Heart right ventricle (tissue), 16 donors: Measurements from ENCODE around the gene ROBO4. TPM values are rescaled to one million over a fixed set of nuclear protein-coding genes. Genes with fewer than 3 reads are reported as not detected.

ENCODE experiments used
- ATAC-seq, 8 donors: fragments of 200-7000 bp; cut with Tn5 transposase; one replicate each; pipeline ENCODE4 v1.9.1; 2020; ENCODE audit warnings: mild to moderate bottlenecking in 8 of 8, moderate library complexity in 8 of 8, moderate number of reproducible peaks in 1 of 8
- DNase-seq, 2 donors: peaks; one replicate each; pipeline ENCODE4 v3.0.0-alpha.2; 2020
- H3K27ac ChIP-seq, 10 donors: fragments of 200-600 bp; sonication (generic) in 2 of 10; one replicate each; pipeline versions ENCODE4 v1.5.0 to v1.8.0; 2020 to 2022; ENCODE audit warnings: mild to moderate bottlenecking in 3 of 10
- H3K27me3 ChIP-seq, 7 donors: fragments of 200-600 bp; one replicate each; pipeline ENCODE4 v1.8.0; 2021 to 2022; ENCODE audit warnings: mild to moderate bottlenecking in 2 of 7
- H3K36me3 ChIP-seq, 9 donors: fragments of 200-600 bp; sonication (generic) in 1 of 9; one replicate each; pipeline versions ENCODE4 v1.5.0 to v1.8.0; 2020 to 2022; ENCODE audit warnings: mild to moderate bottlenecking in 2 of 9
- H3K4me1 ChIP-seq, 9 donors: fragments of 200-600 bp; sonication (generic) in 1 of 9; one replicate each; pipeline versions ENCODE4 v1.5.0 to v1.8.0; 2020 to 2022; ENCODE audit warnings: mild to moderate bottlenecking in 4 of 9
- H3K4me3 ChIP-seq, 10 donors: fragments of 200-600 bp; sonication (generic) in 2 of 10; one replicate each; pipeline versions ENCODE4 v1.5.0 to v1.8.0; 2020 to 2022; ENCODE audit warnings: mild to moderate bottlenecking in 7 of 10, moderate library complexity in 2 of 10
- H3K9me3 ChIP-seq, 11 donors: fragments of 200-600 bp in 10 of 11; sonication (generic) in 2 of 11; one replicate each; pipeline versions ENCODE4 v1.5.0 to v1.8.0; 2013 to 2022; ENCODE audit warnings: mild to moderate bottlenecking in 2 of 11, control low read depth in 1 of 11, moderate library complexity in 1 of 11
- CTCF ChIP-seq, 9 donors: fragments of 200-600 bp; sonication (generic) in 2 of 9; IDR thresholded peaks; one replicate each; pipeline versions ENCODE4 v1.5.0 to v1.8.0; 2021 to 2022; ENCODE audit warnings: antibody characterized with exemption in 9 of 9, mild to moderate bottlenecking in 5 of 9, moderate library complexity in 1 of 9
- WGBS, 2 donors: extraction: QIAGEN DNeasy Blood & Tissue Kit; methylation state at CpG; one replicate each; pipeline ENCODE4 v1.1.7; 2013; ENCODE audit warnings: inconsistent platforms in 1 of 2; 5-methylcytosine and 5-hydroxymethylcytosine counted together
- intact Hi-C, 10 donors: fragments of 100-400 bp; cut with DNase I; formaldehyde crosslinking; loops; one replicate each; pipeline versions ENCODE4 v1.11.1 to v1.14.2; 2022
- polyA plus RNA-seq, 2 donors: library from polyadenylated mRNA; stranded (reverse); fragments of 200-250 nt; gene quantifications; one replicate each; pipeline ENCODE4 v1.2.3, GENCODE V29; 2013
- total RNA-seq, 10 donors: library from RNA; stranded (reverse); fragmentation: NEBNext Ultra II Directional in 3 of 10; extraction: Animal tissue kit (Norgen Biotek cat#: 25700) in 3 of 10; gene quantifications; one replicate each; pipeline versions ENCODE4 v1.2.1 to v1.2.4, GENCODE V29; 2021 to 2023
- donor health status: Arrhythmogenic right ventricular cardiomyopathy.
- donor health status: ischemic (EF 13 %, LVEDD 7.1; RV severe dilation, severe dysfunction).
- donor health status: healthy with polysubstance abuse.
- donor health status: DM: no; HTN: yes; CAD: no.
- donor health status: DM: no; HTN: no; CAD: no.
- donor health status: ischemic (EF 25% LVEDD 6.9; RV normal size, moderate dysfunction).
- donor health status: ischemic (EF 25% LVEDD 5.7; RV mildly dilated, moderate dysfunction).
- donor health status: healthy.
- donor health status: DM: yes; HTN: yes; CAD: no.
- donor health status: Ischemic cardiomyopathy.
- donor health status: ischemic (EF 35%, LVEDD 5.7; RV mildly dilated, moderate dysfunction).
- donor health status: nonischemic (EF 11% LVEDD 7.7; RV severe dilation, severe dysfunction).
- donor health status: DM: yes; HTN: yes; CAD: no.
- donor health status: PGD.
- donor health status: ischemic (EF 29% LVEDD 5.4; RV normal size, mild dysfunction).
- donor health status: nonischemic (EF 23%, LVEDD 6.1; RV moderate dilation, normal function).

ROBO4 gene
- total and polyA plus RNA-seq, 12 donors = 14.2 to 42.6 (median 22.0) TPM

- intact Hi-C loops = loop anchor here in 9 of 10 donors (2.0 to 10.0 kb wide), 9 partner anchors 38 to 195 kb away; partner anchors contain the start of genes ESAM (in 3 of the 9) and MSANTD2 (in 2 of the 9)
- Histone ChIP-seq H3K36me3 (no peaks in the 10 kb centered on the region), H3K4me3 (peak overlapping the region in 9 of 10 donors; percentile 24 to 57 (median 46)), H3K27me3 (peaks cover 43 to 92% (median 75%) of the 10 kb centered on the region in 7 donors), H3K9me3 (no peaks in the 10 kb centered on the region), H3K27ac (no peak overlapping the region), H3K4me1 (peaks cover 7 to 36% (median 27%) of the 10 kb centered on the region in 9 donors)
- ATAC-seq = no peak
- no peak for DNase-seq
- TF ChIP-seq CTCF (IDR thresholded peaks at IDR 0.05) = no peak
- WGBS, 2 donors = 8 to 15% methylated on average over 20 of the region's 20 CpGs
Measured at GRCh38 chr11:124839972-124840621, 57.6 kb downstream of the ROBO4 start.

- TF ChIP-seq CTCF (IDR thresholded peaks at IDR 0.05) = no peak
- ATAC-seq (peak in 1 of 8 donors; percentile 42), DNase-seq (no peak)
- Histone ChIP-seq H3K36me3 (no peaks in the 10 kb centered on the region), H3K27ac (no peak overlapping the region), H3K9me3 (no peaks in the 10 kb centered on the region), H3K4me3 (peak overlapping the region in 9 of 10 donors; percentile 24 to 57 (median 46)), H3K4me1 (peaks cover 7 to 34% (median 27%) of the 10 kb centered on the region in 9 donors), H3K27me3 (peaks cover 36 to 88% (median 68%) of the 10 kb centered on the region in 7 donors)
- intact Hi-C loops = loop anchor here in 9 of 10 donors (2.0 to 10.0 kb wide), 9 partner anchors 37 to 195 kb away; partner anchors contain the start of genes ESAM (in 3 of the 9) and MSANTD2 (in 2 of the 9)
- WGBS, 2 donors = 0 to 1% methylated on average over 86 to 87 of the region's 87 CpGs
Measured at GRCh38 chr11:124839128-124839971, 58.3 kb downstream of the ROBO4 start.

- intact Hi-C loops = loop anchor here in 9 of 10 donors (2.0 to 10.0 kb wide), 9 partner anchors 36 to 194 kb away; partner anchors contain the start of genes ESAM (in 3 of the 9) and MSANTD2 (in 2 of the 9)
- no peak for TF ChIP-seq CTCF (IDR thresholded peaks at IDR 0.05)
Measured at GRCh38 chr11:124838805-124839127, 58.9 kb downstream of the ROBO4 start.

DNA sequence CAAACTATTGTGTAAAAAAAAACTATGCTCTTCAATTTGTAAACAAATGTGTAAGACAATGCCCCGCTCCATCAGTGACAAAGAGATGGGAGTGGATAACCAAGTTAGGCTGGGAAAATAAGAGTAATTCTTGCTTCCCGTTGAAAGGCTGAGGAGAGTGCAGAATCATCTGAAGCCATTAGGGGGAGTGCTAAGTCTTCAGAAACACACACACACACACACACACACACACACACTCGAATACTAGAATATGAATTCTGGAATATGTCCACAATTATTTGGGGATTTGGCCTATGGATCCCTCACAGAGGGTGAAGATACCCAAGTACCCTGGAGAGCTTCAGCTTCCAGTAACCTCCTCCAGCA lies 60.2 kb downstream of the ROBO4 start:
- Histone ChIP-seq H3K4me3 (no peak overlapping the region), H3K36me3 (no peaks in the 10 kb centered on the region), H3K9me3 (no peaks in the 10 kb centered on the region), H3K27me3 (peaks cover 26 to 77% (median 56%) of the 10 kb centered on the region in 7 donors), H3K4me1 (peaks cover 7 to 28% (median 20%) of the 10 kb centered on the region in 9 donors), H3K27ac (peak overlapping the region in 1 of 10 donors; percentile 72)
- intact Hi-C loops = loop anchor here (1.0 to 10.0 kb wide), 14 partner anchors 35 to 195 kb away; partner anchors contain the start of genes ESAM (in 3 of the 10) and MSANTD2 (in 2 of the 10)
- peak in 1 of 9 donors; percentile 39 for TF ChIP-seq CTCF (IDR thresholded peaks at IDR 0.05)
- DNase-seq (peak in 1 of 2 donors; percentile 20), ATAC-seq (peak in 7 of 8 donors; percentile 49 to 79 (median 68))
- WGBS, 2 donors = 17 to 28% methylated on average over 3 of the region's 3 CpGs

More at GRCh38 chr11:124838805-124839127, 58.9 kb downstream of the ROBO4 start:
- Histone ChIP-seq H3K36me3 (no peaks in the 10 kb centered on the region), H3K4me1 (peaks cover 7 to 34% (median 27%) of the 10 kb centered on the region in 9 donors), H3K27me3 (peaks cover 33 to 82% (median 65%) of the 10 kb centered on the region in 7 donors), H3K4me3 (peak overlapping the region in 8 of 10 donors; percentile 24 to 57 (median 46)), H3K9me3 (no peaks in the 10 kb centered on the region), H3K27ac (no peak overlapping the region)
- 29 to 34% methylated on average over 5 of the region's 5 CpGs for WGBS, 2 donors
- DNase-seq (no peak), ATAC-seq (no peak)
